ENCODE measurements around the gene CEBPG. TPM values are rescaled to one million over a fixed set of nuclear protein-coding genes. Genes with fewer than 3 reads are reported as not detected.

Gene CEBPG
- total and polyA plus RNA-seq, 2 donors (not counting 1 experiment from before 2014, with no cell fraction given) = 12.5 to 24.2 TPM

DNA sequence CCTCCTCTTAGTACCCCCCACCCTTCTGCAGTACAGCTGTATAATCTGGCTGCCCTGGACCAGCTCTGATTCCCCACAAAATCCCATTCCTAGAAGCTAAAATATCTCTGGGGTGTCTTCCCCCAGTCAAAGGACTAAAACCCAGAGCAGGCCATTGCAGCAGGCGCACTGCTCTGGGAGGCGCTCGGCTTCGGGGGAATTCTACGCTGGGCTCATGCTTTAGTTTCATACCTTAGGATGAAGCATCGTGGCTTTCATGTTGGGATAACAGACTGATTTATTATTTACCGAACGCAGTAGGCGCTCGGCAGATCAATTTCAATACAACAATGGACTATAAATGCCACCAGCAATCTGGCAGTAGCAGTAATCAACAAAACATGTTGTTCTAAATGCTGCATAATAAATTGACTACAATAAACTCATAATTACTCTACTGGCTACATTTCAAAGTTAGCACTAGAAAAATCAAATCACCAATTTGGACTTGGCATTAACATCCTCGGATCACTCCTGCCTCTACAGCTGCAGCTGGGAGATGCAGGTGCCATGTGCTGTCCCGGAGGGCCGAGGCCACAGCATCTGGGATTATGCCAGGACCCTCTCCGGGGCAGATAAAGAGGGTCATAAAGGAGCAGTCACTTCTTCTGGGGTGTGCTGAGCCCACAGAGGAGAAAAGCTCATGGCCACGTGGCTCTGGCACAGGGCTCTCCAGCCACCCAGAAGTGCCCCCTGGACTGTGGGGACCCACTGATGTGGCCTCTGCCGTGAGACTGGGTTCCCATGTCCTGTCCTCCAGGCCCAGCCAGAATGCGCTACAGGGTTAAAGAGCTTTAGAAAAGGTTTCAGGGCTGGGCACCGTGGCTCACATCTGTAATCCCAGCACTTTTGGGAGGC is 35.3 kb downstream of the CEBPG start:
- ChIA-PET CTCF (interaction anchor here (0.6 to 7.7 kb wide), 7 partner anchors 7 to 285 kb away, joined by 3 to 211 read pairs (median 4); partner anchors contain the start of gene CEBPA), POLR2A (no interaction called here)
- Histone ChIP-seq H3K27ac (ENCODE audit: low read length in 2 of 2) (no peak overlapping the region), H3K9ac (ENCODE audit: low read length) (no peak overlapping the region), H3K4me2 (replicated peaks; ENCODE audit: low read depth, low read length, poor library complexity, severe bottlenecking) (no peak overlapping the region), H3K36me3 (replicated peaks in 1 of 2; ENCODE audit: control extremely low read depth in 1 of 2, control insufficient read depth in 1 of 2, extremely low read depth in 1 of 2, insufficient read depth in 2 of 2, low read length in 1 of 2) (peaks cover 0 to 3% of the 10 kb centered on the region in 2 experiments), H2AFZ (ENCODE audit: insufficient read depth, low read depth, low read length, poor library complexity, severe bottlenecking) (no peak overlapping the region), H3K79me2 (ENCODE audit: control insufficient read depth, insufficient read depth, low read length) (no peaks in the 10 kb centered on the region), H4K20me1 (ENCODE audit: control insufficient read depth, insufficient read depth, low read length, poor library complexity, severe bottlenecking) (peaks cover 5% of the 10 kb centered on the region), H3K9me3 (ENCODE audit: control extremely low read depth in 1 of 3, control insufficient read depth in 2 of 3, insufficient read depth in 1 of 3, low read length in 2 of 3) (no peaks in the 10 kb centered on the region), H3K27me3 (replicated peaks in 1 of 4; ENCODE audit: control extremely low read depth in 1 of 4, control insufficient read depth in 3 of 4, insufficient read depth in 4 of 4, low read length in 3 of 4) (no peaks in the 10 kb centered on the region), H3K4me3 (ENCODE audit: control extremely low read depth in 1 of 5, extremely low read depth in 1 of 5, insufficient read depth in 1 of 5, low read depth in 2 of 5, low read length in 4 of 5) (no peak overlapping the region), H3K4me1 (ENCODE audit: control insufficient read depth in 2 of 2, insufficient read depth in 2 of 2, low read length in 2 of 2) (no peaks in the 10 kb centered on the region)
- H3K27me3 Mint-ChIP-seq = no peaks in the 10 kb centered on the region
- intact Hi-C loops (cut with micrococcal nuclease) = loop anchor here (5.0 kb wide), 1 partner anchor 281 kb away; no protein-coding TSS in a partner anchor
- no peak overlapping the region for H3K27ac Mint-ChIP-seq
- 96% methylated on average over 13 of the region's 18 CpGs for WGBS (ENCODE audit: insufficient coverage)
- H3K9me3 Mint-ChIP-seq (ENCODE audit: insufficient read depth) = no peaks in the 10 kb centered on the region
- DNase-seq (no peak), ATAC-seq (ENCODE audit: low read depth) (no peak)
- TF ChIP-seq, protein P1, sequence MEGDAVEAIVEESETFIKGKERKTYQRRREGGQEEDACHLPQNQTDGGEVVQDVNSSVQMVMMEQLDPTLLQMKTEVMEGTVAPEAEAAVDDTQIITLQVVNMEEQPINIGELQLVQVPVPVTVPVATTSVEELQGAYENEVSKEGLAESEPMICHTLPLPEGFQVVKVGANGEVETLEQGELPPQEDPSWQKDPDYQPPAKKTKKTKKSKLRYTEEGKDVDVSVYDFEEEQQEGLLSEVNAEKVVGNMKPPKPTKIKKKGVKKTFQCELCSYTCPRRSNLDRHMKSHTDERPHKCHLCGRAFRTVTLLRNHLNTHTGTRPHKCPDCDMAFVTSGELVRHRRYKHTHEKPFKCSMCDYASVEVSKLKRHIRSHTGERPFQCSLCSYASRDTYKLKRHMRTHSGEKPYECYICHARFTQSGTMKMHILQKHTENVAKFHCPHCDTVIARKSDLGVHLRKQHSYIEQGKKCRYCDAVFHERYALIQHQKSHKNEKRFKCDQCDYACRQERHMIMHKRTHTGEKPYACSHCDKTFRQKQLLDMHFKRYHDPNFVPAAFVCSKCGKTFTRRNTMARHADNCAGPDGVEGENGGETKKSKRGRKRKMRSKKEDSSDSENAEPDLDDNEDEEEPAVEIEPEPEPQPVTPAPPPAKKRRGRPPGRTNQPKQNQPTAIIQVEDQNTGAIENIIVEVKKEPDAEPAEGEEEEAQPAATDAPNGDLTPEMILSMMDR (IDR thresholded peaks at IDR 0.05) = no peak
- no peak for TF ChIP-seq EZH2 (IDR thresholded peaks at IDR 0.05; ENCODE audit: borderline replicate concordance, insufficient read depth, low read depth, low read length, poor library complexity, severe bottlenecking)
- no peaks in the 10 kb centered on the region for H3K4me1 Mint-ChIP-seq
- no peak overlapping the region for H3K4me3 Mint-ChIP-seq

Data from B cell (primary cell).